Mesodermal cell (in vitro differentiated cells): Measurements from ENCODE around the gene DST.

ENCODE experiments used
- H3K27ac ChIP-seq: 2 replicates; pipeline ENCODE4 v1.7.0; 2013; ENCODE audit warnings: mild to moderate bottlenecking, low read depth, low read length, moderate library complexity; ENCODE audit not compliant: severe bottlenecking
- H3K36me3 ChIP-seq: 2 replicates; pipeline ENCODE4 v1.7.1; 2013; ENCODE audit warnings: mild to moderate bottlenecking, low read length, moderate library complexity; ENCODE audit not compliant: control insufficient read depth, insufficient read depth
- H3K4me1 ChIP-seq: one replicate; pipeline ENCODE4 v1.7.1; 2013; ENCODE audit warnings: mild to moderate bottlenecking, low read length; ENCODE audit not compliant: insufficient read depth, control insufficient read depth, poor library complexity, severe bottlenecking
- H3K4me3 ChIP-seq: 2 replicates; pipeline ENCODE4 v1.7.0; 2013; ENCODE audit warnings: low read length, control low read depth, mild to moderate bottlenecking; ENCODE audit not compliant: insufficient read depth, poor library complexity, severe bottlenecking; ENCODE audit errors: extremely low read depth
- H3K9me3 ChIP-seq: 2 replicates; pipeline ENCODE4 v1.7.1; 2013; ENCODE audit warnings: mild to moderate bottlenecking, low read length, moderate library complexity; ENCODE audit not compliant: control insufficient read depth
- WGBS, 2 experiments: methylation state at CpG; one replicate each; pipeline ENCODE4 v1.1.5; 2013; ENCODE audit warnings: missing lambda C conversion rate in 2 of 2; ENCODE audit not compliant: insufficient coverage in 2 of 2; 5-methylcytosine and 5-hydroxymethylcytosine counted together

Gene DST

GRCh38 chr6:56527934-56528333 lies 114.8 kb downstream of the DST start:
- Histone ChIP-seq H3K4me1 (peaks cover 8% of the 10 kb centered on the region), H3K9me3 (no peaks in the 10 kb centered on the region), H3K36me3 (peaks cover 46% of the 10 kb centered on the region), H3K27ac (no peak overlapping the region), H3K4me3 (no peak overlapping the region)

GRCh38 chr6:56526860-56527544 lies 115.7 kb downstream of the DST start:
- H3K36me3 ChIP-seq, result peaks cover 47% of the 10 kb centered on the region
- H3K4me1 ChIP-seq, result peaks cover 8% of the 10 kb centered on the region
- WGBS, 2 experiments, result no CpG with 5 or more reads among the region's 1 CpG
- H3K4me3 ChIP-seq, result no peak overlapping the region
- no peak overlapping the region for H3K27ac ChIP-seq
- no peaks in the 10 kb centered on the region for H3K9me3 ChIP-seq

- 93 to 98% methylated on average over 8 to 9 of the region's 11 CpGs for WGBS, 2 experiments
- no peak overlapping the region for H3K27ac ChIP-seq
- H3K9me3 ChIP-seq, result no peaks in the 10 kb centered on the region
- peaks cover 39% of the 10 kb centered on the region for H3K36me3 ChIP-seq
- H3K4me1 ChIP-seq, result peaks cover 8% of the 10 kb centered on the region
- no peak overlapping the region for H3K4me3 ChIP-seq
Measured at GRCh38 chr6:56525974-56526789, 116.5 kb downstream of the DST start.

- Histone ChIP-seq H3K4me3 (no peak overlapping the region), H3K36me3 (peaks cover 39% of the 10 kb centered on the region), H3K4me1 (peaks cover 8% of the 10 kb centered on the region), H3K9me3 (no peaks in the 10 kb centered on the region), H3K27ac (no peak overlapping the region)
- WGBS, 2 experiments, result 90 to 95% methylated on average over 2 to 3 of the region's 4 CpGs
Measured at GRCh38 chr6:56524891-56525703, 117.6 kb downstream of the DST start.

GRCh38 chr6:56522495-56523270 lies 120.0 kb downstream of the DST start:
- Histone ChIP-seq H3K4me1 (peaks cover 8% of the 10 kb centered on the region), H3K9me3 (no peaks in the 10 kb centered on the region), H3K27ac (no peak overlapping the region), H3K4me3 (no peak overlapping the region), H3K36me3 (peaks cover 29% of the 10 kb centered on the region)
- WGBS, 2 experiments, result 83% methylated on average over 1 of the region's 3 CpGs; no CpG with 5 or more reads in 1 of the 2 experiments

- Histone ChIP-seq H3K4me3 (no peak overlapping the region), H3K36me3 (peaks cover 24% of the 10 kb centered on the region), H3K27ac (no peak overlapping the region), H3K4me1 (peaks cover 8% of the 10 kb centered on the region), H3K9me3 (no peaks in the 10 kb centered on the region)
- whole genome bisulfite sequencing, 2 experiments, result 100% methylated on average over 1 of the region's 2 CpGs; no CpG with 5 or more reads in 1 of the 2 experiments
Measured at GRCh38 chr6:56521976-56522375, 120.7 kb downstream of the DST start.

GRCh38 chr6:56521454-56521853 lies 121.2 kb downstream of the DST start:
- Histone ChIP-seq H3K4me3 (no peak overlapping the region), H3K9me3 (no peaks in the 10 kb centered on the region), H3K4me1 (peaks cover 8% of the 10 kb centered on the region), H3K36me3 (peaks cover 23% of the 10 kb centered on the region), H3K27ac (no peak overlapping the region)
- WGBS, 2 experiments, result no CpG with 5 or more reads among the region's 2 CpGs

- H3K4me1 ChIP-seq, result peaks cover 4% of the 10 kb centered on the region
- WGBS, 2 experiments, result 100% methylated on average over 1 of the region's 1 CpG
- no peak overlapping the region for H3K27ac ChIP-seq
- peaks cover 22% of the 10 kb centered on the region for H3K36me3 ChIP-seq
- H3K9me3 ChIP-seq, result no peaks in the 10 kb centered on the region
- no peak overlapping the region for H3K4me3 ChIP-seq
Measured at GRCh38 chr6:56520218-56520617, 122.5 kb downstream of the DST start.

GRCh38 chr6:56518995-56519767 lies 123.5 kb downstream of the DST start:
- Histone ChIP-seq H3K27ac (no peak overlapping the region), H3K4me1 (no peaks in the 10 kb centered on the region), H3K4me3 (no peak overlapping the region), H3K36me3 (peaks cover 28% of the 10 kb centered on the region), H3K9me3 (no peaks in the 10 kb centered on the region)
- 95% methylated on average over 2 of the region's 5 CpGs; no CpG with 5 or more reads in 1 of the 2 experiments for WGBS, 2 experiments
